DMS53 treated with DMSO at 0.1 percent for 48 hours (cell line): ENCODE data around the gene FRMPD4.

ENCODE experiments used
- DNase-seq: peaks from one replicate; lab custom pipeline; 2025; ENCODE audit not compliant: unreplicated experiment; lab: John Stamatoyannopoulos, UW

Gene FRMPD4

GRCh38 chrX:12210196-12210815 is 72.0 kb downstream of the FRMPD4 start:
- no peak for DNase-seq

DNA sequence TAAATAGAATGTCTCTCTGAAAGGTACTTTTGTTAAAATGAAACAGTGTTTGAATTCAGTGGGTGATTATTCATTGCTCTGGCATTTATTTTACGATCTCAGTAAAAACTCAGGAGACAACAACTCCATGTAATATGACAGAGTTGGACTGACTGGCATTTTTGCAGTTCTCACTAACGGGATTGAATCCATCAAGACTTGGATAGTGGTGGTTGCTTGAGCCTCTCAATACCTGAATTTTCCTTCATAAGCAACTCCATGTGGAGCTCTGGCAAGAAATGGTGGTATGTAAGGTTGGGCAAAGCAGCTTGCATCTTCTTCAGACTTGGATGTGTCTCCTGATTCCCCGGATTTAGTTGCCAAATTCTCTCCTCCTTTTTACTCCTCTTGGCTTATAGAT is 72.7 kb downstream of the FRMPD4 start:
- DNase-seq: no peak

- no peak for DNase-seq
These were observed 85.4 kb downstream of the FRMPD4 start for GRCh38 chrX:12223650-12224049.

- DNase-seq: no peak
These were observed 86.8 kb downstream of the FRMPD4 start for GRCh38 chrX:12225107-12225506.

DNA sequence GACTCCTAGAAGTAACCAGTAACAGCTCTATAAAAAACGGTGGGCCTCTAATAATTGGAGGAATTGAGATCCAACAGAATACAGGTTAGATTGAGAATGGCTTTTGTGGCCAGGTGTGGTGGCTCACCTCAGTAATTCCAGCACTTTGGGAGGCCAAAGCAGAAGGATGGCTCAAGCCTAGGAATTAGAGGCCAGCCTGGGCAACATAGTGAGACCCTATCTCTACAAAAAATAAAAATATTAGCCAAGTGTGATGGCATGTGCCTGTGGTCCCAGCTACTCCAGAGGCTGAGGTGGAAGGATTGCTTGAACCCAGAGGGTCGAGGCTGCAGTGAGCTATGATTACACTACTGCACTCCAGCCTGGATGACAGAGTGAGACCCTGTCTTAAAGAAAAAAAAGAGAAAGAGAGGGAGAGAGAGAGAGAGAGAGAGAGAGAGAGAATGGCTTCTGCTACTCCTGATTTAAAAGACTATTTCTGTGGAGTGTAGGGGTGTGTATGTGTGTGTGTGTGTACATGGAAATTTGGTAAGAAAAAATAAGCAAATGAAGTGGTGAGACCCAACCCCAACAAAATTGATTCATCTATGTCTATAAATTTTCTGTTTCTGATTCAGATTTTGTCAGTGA is 89.3 kb downstream of the FRMPD4 start:
- DNase-seq: no peak

- DNase-seq: no peak
These were observed 90.6 kb downstream of the FRMPD4 start for GRCh38 chrX:12228862-12229261.

GRCh38 chrX:12229986-12230385 is 91.7 kb downstream of the FRMPD4 start:
- DNase-seq: no peak

DNA sequence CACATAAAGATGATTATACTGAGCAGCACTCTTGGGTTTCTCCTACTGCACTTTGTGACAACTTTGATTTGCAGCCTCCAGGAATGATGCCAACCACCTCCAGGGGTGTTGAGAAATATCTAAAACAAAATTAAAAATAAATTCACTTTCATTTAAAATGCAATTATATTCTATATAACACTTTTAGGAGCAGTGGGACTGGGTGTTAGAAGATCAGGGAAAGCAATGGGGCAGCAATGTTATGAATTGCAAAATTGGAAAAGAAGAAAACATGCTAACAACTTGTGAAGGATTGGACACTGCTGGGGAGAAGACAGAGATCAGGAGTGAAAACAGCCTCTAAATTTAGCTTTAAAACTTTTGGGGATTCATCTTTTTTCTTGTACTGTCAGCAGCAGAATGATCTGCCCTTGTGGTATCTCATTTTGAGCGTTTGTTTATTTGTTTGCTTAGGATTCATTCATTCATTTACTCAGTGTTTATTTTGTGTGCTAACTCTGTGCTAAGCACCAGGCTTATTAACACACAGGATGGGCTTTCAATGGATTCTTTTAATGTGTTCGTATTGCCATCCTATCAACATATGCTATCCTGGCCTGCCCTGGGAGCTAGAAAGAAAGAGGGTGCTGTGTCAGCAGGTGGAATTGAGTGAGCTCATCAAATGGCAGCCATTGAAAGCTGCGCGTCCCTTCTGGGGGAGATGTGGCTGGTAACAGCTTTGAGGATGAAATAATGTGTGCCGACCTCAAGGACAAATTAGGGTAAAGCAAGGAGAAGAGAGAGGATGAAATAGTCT is 96.5 kb downstream of the FRMPD4 start:
- DNase-seq: no peak

DNA sequence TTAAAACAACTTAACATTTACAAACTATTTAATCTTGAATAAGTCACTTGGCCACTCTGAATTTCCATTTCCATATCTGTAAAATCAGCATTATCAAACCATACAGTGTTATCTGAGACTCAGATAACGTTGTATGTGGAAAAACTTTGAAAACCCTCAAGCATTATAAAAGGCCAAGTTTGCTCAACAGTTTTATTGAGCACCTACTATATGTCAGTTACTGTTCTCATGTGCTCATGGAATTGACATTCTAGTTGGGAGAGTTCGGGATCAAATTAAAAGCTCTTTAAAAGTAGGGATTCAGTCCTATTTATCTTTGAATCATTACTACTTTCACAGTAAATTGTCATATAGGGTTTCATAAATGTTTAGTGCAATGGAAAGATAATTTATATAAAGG is 97.9 kb downstream of the FRMPD4 start:
- DNase-seq: no peak

- DNase-seq: no peak
These were observed 98.9 kb downstream of the FRMPD4 start for GRCh38 chrX:12237131-12237530.

GRCh38 chrX:12237771-12238170 is 99.5 kb downstream of the FRMPD4 start:
- DNase-seq: no peak

GRCh38 chrX:12239356-12240082 is 101.2 kb downstream of the FRMPD4 start:
- DNase-seq: no peak

DNA sequence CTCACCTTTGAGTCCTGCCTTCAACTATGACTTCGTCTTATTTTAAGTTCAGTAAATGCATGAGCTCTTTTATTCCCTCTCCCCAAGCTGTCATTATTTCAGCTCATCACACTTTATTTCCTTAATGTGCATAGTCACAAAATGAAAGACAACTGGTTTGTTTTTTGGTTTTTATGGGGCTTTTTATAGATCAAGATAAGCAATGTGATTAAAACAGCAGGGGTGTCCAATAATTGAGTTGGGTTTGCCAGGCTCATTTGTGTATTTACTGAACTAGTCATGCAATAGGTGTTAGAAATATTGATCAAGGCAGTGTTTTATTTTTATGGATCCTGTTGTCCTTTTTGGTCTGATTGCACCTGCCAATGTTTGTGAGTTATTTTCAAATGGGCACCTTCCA is 102.2 kb downstream of the FRMPD4 start:
- no peak for DNase-seq

DNA sequence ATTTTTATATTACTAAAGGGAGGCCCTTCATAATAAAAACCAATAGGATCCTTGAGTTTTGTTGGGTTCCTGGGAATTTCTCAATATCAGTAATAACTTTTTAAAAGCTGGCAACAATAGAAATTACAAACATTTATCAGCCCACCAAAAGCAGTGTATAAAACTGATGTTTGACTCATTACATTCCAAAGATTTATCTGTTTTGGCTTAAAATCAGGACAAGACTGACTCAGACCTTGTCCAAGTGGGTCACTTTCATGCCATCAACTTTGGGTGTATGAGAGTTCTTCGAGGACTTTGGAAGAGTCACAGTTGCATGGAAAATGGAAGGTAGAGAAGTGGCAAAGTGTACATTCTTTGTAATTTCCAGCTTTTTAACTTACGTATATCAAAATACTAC is 102.8 kb downstream of the FRMPD4 start:
- DNase-seq: no peak

GRCh38 chrX:12245650-12246645 is 107.7 kb downstream of the FRMPD4 start:
- no peak for DNase-seq

DNA sequence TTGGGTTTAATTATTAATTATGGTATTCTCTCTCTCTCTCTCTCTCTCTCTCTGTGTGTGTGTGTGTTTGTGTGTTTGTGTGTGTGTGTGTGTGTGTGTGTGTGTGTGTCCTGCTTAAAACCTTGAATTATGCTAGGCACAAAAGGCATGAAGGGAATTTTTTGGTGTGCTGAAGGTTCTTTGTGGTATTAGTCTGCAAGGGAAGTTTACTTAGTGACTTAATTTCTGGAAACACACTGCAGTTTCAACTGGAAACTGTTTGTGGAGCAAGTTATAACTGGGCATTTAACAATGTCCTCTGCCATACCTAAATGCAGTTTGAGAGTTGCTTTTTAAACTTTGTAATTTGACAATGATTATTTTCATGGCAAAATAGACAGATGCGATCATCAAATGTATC is 111.7 kb downstream of the FRMPD4 start:
- no peak for DNase-seq

GRCh38 chrX:12263211-12263610 is 124.9 kb downstream of the FRMPD4 start:
- DNase-seq: no peak

DNA sequence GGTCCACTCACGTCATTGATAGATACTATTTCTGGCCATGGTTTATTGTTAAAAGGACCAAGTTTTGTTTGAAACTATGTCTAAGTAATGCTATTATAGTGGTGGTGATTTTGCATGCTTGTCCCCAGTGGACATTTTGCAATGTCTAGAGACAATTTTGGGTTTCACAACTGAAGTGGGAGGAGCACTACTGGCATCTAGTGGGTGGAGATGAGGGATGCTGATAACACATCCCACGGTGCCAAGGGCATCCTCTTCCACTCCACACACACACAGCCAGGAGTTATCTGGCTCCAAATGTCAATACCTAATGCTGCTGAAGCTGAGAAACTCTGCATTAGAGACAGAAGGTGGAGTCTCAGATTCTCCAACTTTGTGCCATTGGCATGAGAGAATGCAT is 131.2 kb downstream of the FRMPD4 start:
- DNase-seq: no peak

DNA sequence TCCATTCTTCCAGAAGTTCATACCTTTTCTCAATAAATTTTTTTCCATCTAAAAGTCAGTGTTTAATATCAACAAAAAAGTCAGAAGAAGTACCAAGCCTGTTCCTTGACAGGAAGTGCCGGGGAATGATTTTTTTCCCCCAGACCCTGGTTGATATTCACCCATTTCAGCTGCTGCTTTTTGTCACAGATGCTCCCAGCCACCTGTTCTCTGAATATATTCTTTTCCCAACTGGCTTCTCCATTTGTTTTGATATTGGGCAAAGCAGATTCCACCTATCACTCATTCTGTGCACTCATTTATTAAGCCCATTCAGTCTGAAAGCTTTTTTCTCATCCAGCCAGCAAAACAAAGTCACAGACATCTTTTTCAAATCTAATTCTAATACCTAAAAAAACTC is 139.9 kb downstream of the FRMPD4 start:
- DNase-seq: no peak

DNA sequence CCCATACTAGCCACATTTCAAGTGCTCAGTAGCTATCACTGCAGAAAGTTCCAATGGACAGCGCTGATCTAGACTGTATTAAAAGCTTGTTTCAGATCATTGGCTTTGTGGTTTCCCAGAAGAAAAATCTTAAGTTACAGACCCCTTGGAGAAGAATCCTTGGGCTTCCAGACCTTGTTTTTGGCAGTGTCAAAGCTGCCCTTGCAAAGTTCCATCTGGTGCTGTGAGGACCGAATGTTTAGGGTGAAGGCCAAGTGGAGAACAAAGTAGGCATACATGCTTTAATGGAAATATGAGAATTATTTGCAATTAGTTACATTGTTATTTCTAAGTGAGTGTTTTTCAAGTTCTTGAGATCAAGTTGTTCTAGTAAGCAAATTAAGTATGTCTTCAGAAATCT is 144.7 kb downstream of the FRMPD4 start:
- DNase-seq: no peak
